ENCODE results near the gene CT47A7. TPM values are rescaled to one million over a fixed set of nuclear protein-coding genes. Genes with fewer than 3 reads are reported as not detected.
"Not testable (repeated sequence)": the region's sequence is repeated elsewhere in the genome, so short reads cannot be mapped to it uniquely, and the experiment has no call there.

The CT47A7 gene
- polyA plus RNA-seq (2013, experiment 1 of 2; ENCODE audit: insufficient read length) = not detected
- polyA plus RNA-seq (2013, experiment 2 of 2; ENCODE audit: insufficient read length) = not detected

GRCh38 chrX:120956500-120956899 is at the start of gene CT47A7:
Gene CT47A7 (minus strand): TSS chrX:120956600. CDS start chrX:120956345, 255 bp downstream.
- DNase-seq = not testable (repeated sequence)

- DNase-seq = peak; percentile 9
Measured at GRCh38 chrX:121000589-121000988, 44.2 kb upstream of the CT47A7 start.

GRCh38 chrX:120999413-120999812 is 43.0 kb upstream of the CT47A7 start:
- no peak for DNase-seq

- not testable (repeated sequence) for DNase-seq
Measured at GRCh38 chrX:120985660-120986059, 29.3 kb upstream of the CT47A7 start, which contains the start of gene CT47A1. Gene CT47A1 (minus strand): TSS chrX:120985760. CDS start chrX:120985529, 231 bp downstream.

Data from fibroblast of skin of abdomen (primary cell).